Activated CD4-positive, alpha-beta memory T cell treated with anti-CD3 and anti-CD28 coated beads for 36 hours (primary cell): ENCODE measurements around the gene DNAJC11. TPM values are rescaled to one million over a fixed set of nuclear protein-coding genes. Genes with fewer than 3 reads are reported as not detected.
A peak's percentile ranks its signal among the peaks of the same experiment; 100 is the strongest.
"Not testable (repeated sequence)": the region's sequence is repeated elsewhere in the genome, so short reads cannot be mapped to it uniquely, and the experiment has no call there.

ENCODE experiments used
- CTCF ChIA-PET: fragments of 350-600 bp; sonication (Branson Sonifier 250); formaldehyde crosslinking; loops from one replicate; lab custom pipeline; 2021; ENCODE audit warnings: antibody characterized with exemption, inconsistent platforms; lab: Charles Lee
- POLR2A ChIA-PET: fragments of 350-600 bp; sonication (Branson Sonifier 250); formaldehyde crosslinking; loops from one replicate; lab custom pipeline; 2021; ENCODE audit warnings: antibody characterized with exemption; lab: Charles Lee
- DNase-seq: peaks from one replicate; pipeline ENCODE4 v3.0.0-alpha.2; 2020
- H3K27ac Mint-ChIP-seq: one replicate; pipeline ENCODE4 v1.8.0; 2021; ENCODE audit warnings: mixed read lengths
- H3K27me3 Mint-ChIP-seq: one replicate; pipeline ENCODE4 v1.8.0; 2021; ENCODE audit warnings: mixed read lengths
- H3K36me3 Mint-ChIP-seq: one replicate; pipeline ENCODE4 v1.8.0; 2021; ENCODE audit warnings: mixed read lengths
- H3K4me1 Mint-ChIP-seq: one replicate; pipeline ENCODE4 v1.8.0; 2021; ENCODE audit warnings: low read depth, mixed read lengths
- H3K4me3 Mint-ChIP-seq: one replicate; pipeline ENCODE4 v1.8.0; 2021; ENCODE audit warnings: mild to moderate bottlenecking, mixed read lengths
- H3K9me3 Mint-ChIP-seq: one replicate; pipeline ENCODE4 v1.8.0; 2021; ENCODE audit warnings: mixed read lengths
- intact Hi-C: fragments of 100-400 bp; cut with micrococcal nuclease; formaldehyde crosslinking; loops from one replicate; pipeline ENCODE4 v1.15.1; 2023
- total RNA-seq, 2 experiments: library from RNA; stranded (reverse); gene quantifications; one replicate each; pipeline ENCODE4 v1.2.3, GENCODE V29; 2021

The DNAJC11 gene
- total RNA-seq, 2 experiments from 2014 or later: 35.5 to 38.3 TPM

- Mint-ChIP-seq H3K36me3 (peaks cover 27% of the 10 kb centered on the region), H3K27ac (peak within 1 kb of the TSS; percentile 97), H3K4me3 (peak within 1 kb of the TSS; percentile 91), H3K27me3 (no peaks in the 10 kb centered on the region), H3K9me3 (no peaks in the 10 kb centered on the region), H3K4me1 (peaks cover 20% of the 10 kb centered on the region)
- ChIA-PET POLR2A (interaction anchor here (0.6 to 3.8 kb wide), 10 partner anchors 10 to 435 kb away, joined by 3 to 26 read pairs (median 6); partner anchors contain the start of genes CAMTA1, DNAJC11, NOL9 and PHF13), CTCF (interaction anchor here (0.6 to 1.8 kb wide), 6 partner anchors 10 to 376 kb away, joined by 3 to 4 read pairs (median 4); partner anchors contain the start of gene PHF13)
- DNase-seq: peak; percentile 93
- intact Hi-C loops: loop anchor here (1.0 to 5.0 kb wide), 6 partner anchors 11 to 610 kb away; partner anchors contain the start of genes DNAJC11, NPHP4 and PHF13
Measured at GRCh38 chr1:6602669-6603237, 98.9 kb downstream of the DNAJC11 start, which contains the start of gene KLHL21. Gene KLHL21, minus strand, starts transcription at chr1:6602869. Its CDS starts 52 bp downstream, at chr1:6602817.

DNA sequence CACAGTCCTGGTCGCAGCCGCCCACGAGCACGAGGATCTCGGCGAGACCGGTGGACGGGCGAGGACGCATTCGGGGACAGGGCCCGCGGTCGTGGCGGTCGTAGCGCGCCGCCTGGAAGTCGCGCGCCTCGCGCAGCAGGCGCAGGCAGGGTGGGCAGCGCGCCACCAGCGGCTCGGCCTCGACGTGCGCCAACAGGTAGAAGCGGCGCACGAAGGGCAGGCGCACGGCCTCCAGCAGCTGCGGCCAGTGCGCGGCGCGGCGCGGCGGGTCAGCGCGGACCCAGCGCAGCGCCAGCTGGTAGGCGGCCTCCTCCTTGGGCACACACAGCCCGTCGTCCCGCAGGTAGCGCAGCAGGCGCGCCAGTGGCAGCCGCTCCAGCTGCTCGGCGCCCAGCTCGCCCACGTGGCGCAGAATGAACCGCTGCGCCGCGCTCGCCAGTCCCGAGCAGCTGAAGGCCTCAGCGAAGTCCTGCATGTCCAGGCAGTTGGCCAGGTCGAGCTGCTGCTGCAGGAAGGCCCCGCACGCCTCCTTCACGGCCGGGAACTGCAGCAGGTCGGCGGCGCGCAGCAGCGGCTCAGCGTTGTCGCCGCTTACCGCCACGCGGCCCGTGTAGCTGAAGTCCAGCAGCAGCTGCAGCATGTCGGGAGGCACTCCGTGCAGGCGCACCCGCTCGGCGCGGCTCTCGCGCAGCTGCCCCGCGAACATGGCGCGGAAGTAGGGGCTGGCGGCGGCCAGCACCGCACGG is 99.5 kb downstream of the DNAJC11 start:
- peaks cover 31% of the 10 kb centered on the region for H3K36me3 Mint-ChIP-seq
- no peaks in the 10 kb centered on the region for H3K27me3 Mint-ChIP-seq
- intact Hi-C loops: loop anchor here (1.0 to 5.0 kb wide), 9 partner anchors 23 to 610 kb away; partner anchors contain the start of genes CAMTA1, DNAJC11, NOL9 and NPHP4
- H3K4me1 Mint-ChIP-seq: peaks cover 26% of the 10 kb centered on the region
- H3K9me3 Mint-ChIP-seq: no peaks in the 10 kb centered on the region
- peak overlapping the region; percentile 95 for H3K27ac Mint-ChIP-seq
- ChIA-PET CTCF (interaction anchor here (0.6 to 3.1 kb wide), 8 partner anchors 10 to 376 kb away, joined by 3 to 20 read pairs (median 4); partner anchors contain the start of genes NOL9, PHF13 and TAS1R1), POLR2A (interaction anchor here (0.6 to 3.8 kb wide), 12 partner anchors 10 to 436 kb away, joined by 3 to 26 read pairs (median 6); partner anchors contain the start of genes DNAJC11, NOL9, PHF13 and THAP3)
- DNase-seq: peak; percentile 43
- peak overlapping the region; percentile 91 for H3K4me3 Mint-ChIP-seq

- ChIA-PET POLR2A (interaction anchor here (0.6 to 3.8 kb wide), 12 partner anchors 11 to 183 kb away, joined by 3 to 26 read pairs (median 4); partner anchors contain the start of genes NOL9, PHF13 and THAP3), CTCF (interaction anchor here (0.6 to 3.1 kb wide), 10 partner anchors 8 to 115 kb away, joined by 3 to 20 read pairs (median 3); partner anchors contain the start of genes NOL9, PHF13 and TAS1R1)
- intact Hi-C loops: loop anchor here (1.0 to 5.0 kb wide), 8 partner anchors 22 to 609 kb away; partner anchors contain the start of genes CAMTA1, DNAJC11, NOL9 and NPHP4
- DNase-seq: peak; percentile 94
- peak overlapping the region; percentile 95 for H3K27ac Mint-ChIP-seq
- H3K4me1 Mint-ChIP-seq: peaks cover 32% of the 10 kb centered on the region
- H3K9me3 Mint-ChIP-seq: no peaks in the 10 kb centered on the region
- H3K4me3 Mint-ChIP-seq: peak overlapping the region; percentile 91
- no peaks in the 10 kb centered on the region for H3K27me3 Mint-ChIP-seq
- peaks cover 34% of the 10 kb centered on the region for H3K36me3 Mint-ChIP-seq
Measured at GRCh38 chr1:6601049-6601922, 100.3 kb downstream of the DNAJC11 start.

- peaks cover 39% of the 10 kb centered on the region for H3K36me3 Mint-ChIP-seq
- peak overlapping the region; percentile 95 for H3K27ac Mint-ChIP-seq
- H3K9me3 Mint-ChIP-seq: no peaks in the 10 kb centered on the region
- peak overlapping the region; percentile 91 for H3K4me3 Mint-ChIP-seq
- DNase-seq: no peak
- CTCF ChIA-PET: interaction anchor here (0.6 to 3.1 kb wide), 9 partner anchors 9 to 48 kb away, joined by 3 to 20 read pairs (median 3); partner anchors contain the start of genes NOL9, TAS1R1 and ZBTB48
- peaks cover 40% of the 10 kb centered on the region for H3K4me1 Mint-ChIP-seq
- H3K27me3 Mint-ChIP-seq: no peaks in the 10 kb centered on the region
- POLR2A ChIA-PET: interaction anchor here (0.6 to 2.7 kb wide), 6 partner anchors 16 to 47 kb away, joined by 3 to 9 read pairs (median 6); partner anchors contain the start of genes NOL9, THAP3 and ZBTB48
- intact Hi-C loops: loop anchor here (1.0 to 5.0 kb wide), 8 partner anchors 21 to 608 kb away; partner anchors contain the start of genes CAMTA1, DNAJC11, NOL9 and NPHP4
Measured at GRCh38 chr1:6600410-6601048, 101.1 kb downstream of the DNAJC11 start.

DNA sequence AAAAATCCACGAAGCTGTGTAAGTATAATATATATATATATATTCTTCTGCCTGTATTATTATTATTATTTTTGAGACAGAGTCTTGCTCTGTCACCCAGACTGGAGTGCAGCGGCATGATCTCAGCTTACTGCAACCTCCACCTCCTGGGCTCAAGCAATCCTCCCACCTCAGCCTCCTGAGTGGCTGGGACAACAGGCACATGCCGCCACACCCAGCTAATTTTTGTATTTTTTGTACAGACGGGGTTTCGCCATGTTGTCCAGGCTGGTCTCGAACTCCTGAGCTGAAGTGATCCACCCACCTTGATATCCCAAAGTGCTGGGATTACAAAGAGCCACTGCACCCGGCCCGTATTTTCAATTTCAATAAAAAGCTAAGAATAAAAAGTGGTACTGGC is 101.6 kb downstream of the DNAJC11 start:
- H3K4me1 Mint-ChIP-seq: peaks cover 40% of the 10 kb centered on the region
- peak overlapping the region; percentile 91 for H3K4me3 Mint-ChIP-seq
- not testable (repeated sequence) for H3K27me3 Mint-ChIP-seq, DNase-seq, H3K9me3 Mint-ChIP-seq
- POLR2A ChIA-PET: interaction anchor here (0.9 to 2.0 kb wide), 5 partner anchors 16 to 46 kb away, joined by 3 to 9 read pairs (median 5); partner anchors contain the start of genes NOL9, THAP3 and ZBTB48
- CTCF ChIA-PET: interaction anchor here (0.8 to 3.1 kb wide), 7 partner anchors 12 to 48 kb away, joined by 3 to 20 read pairs (median 3); partner anchors contain the start of genes NOL9, TAS1R1 and ZBTB48
- peaks cover 45% of the 10 kb centered on the region for H3K36me3 Mint-ChIP-seq
- intact Hi-C loops: loop anchor here (2.0 to 5.0 kb wide), 5 partner anchors 13 to 608 kb away; partner anchors contain the start of genes DNAJC11, NPHP4 and PHF13
- peak overlapping the region; percentile 95 for H3K27ac Mint-ChIP-seq

- peak overlapping the region; percentile 91 for H3K4me3 Mint-ChIP-seq
- no peaks in the 10 kb centered on the region for H3K27me3 Mint-ChIP-seq
- peaks cover 39% of the 10 kb centered on the region for H3K4me1 Mint-ChIP-seq
- peaks cover 47% of the 10 kb centered on the region for H3K36me3 Mint-ChIP-seq
- CTCF ChIA-PET: interaction anchor here (0.8 to 3.1 kb wide), 7 partner anchors 18 to 49 kb away, joined by 3 to 20 read pairs (median 3); partner anchors contain the start of genes NOL9, TAS1R1 and ZBTB48
- H3K9me3 Mint-ChIP-seq: no peaks in the 10 kb centered on the region
- POLR2A ChIA-PET: interaction anchor here (0.8 to 1.7 kb wide), 4 partner anchors 18 to 45 kb away, joined by 3 to 9 read pairs (median 4); partner anchors contain the start of genes NOL9, TAS1R1, THAP3 and ZBTB48
- intact Hi-C loops: loop anchor here (2.0 kb wide), 1 partner anchor 13 kb away; the partner anchor contains the start of gene PHF13
- peak; percentile 79 for DNase-seq
- peak overlapping the region; percentile 95 for H3K27ac Mint-ChIP-seq
Measured at GRCh38 chr1:6599141-6599975, 102.3 kb downstream of the DNAJC11 start.

- Mint-ChIP-seq H3K4me1 (peaks cover 31% of the 10 kb centered on the region), H3K9me3 (no peaks in the 10 kb centered on the region), H3K4me3 (no peak overlapping the region), H3K27me3 (no peaks in the 10 kb centered on the region), H3K27ac (no peak overlapping the region), H3K36me3 (peaks cover 52% of the 10 kb centered on the region)
- CTCF ChIA-PET: interaction anchor here (0.7 kb wide), 1 partner anchor 15 kb away, joined by 4 read pairs; no protein-coding TSS in a partner anchor
- DNase-seq: no peak
- intact Hi-C loops: loop anchor here (2.0 kb wide), 1 partner anchor 15 kb away; the partner anchor contains the start of gene PHF13
- POLR2A ChIA-PET: no interaction called here
Measured at GRCh38 chr1:6597777-6598131, 103.9 kb downstream of the DNAJC11 start.

DNA sequence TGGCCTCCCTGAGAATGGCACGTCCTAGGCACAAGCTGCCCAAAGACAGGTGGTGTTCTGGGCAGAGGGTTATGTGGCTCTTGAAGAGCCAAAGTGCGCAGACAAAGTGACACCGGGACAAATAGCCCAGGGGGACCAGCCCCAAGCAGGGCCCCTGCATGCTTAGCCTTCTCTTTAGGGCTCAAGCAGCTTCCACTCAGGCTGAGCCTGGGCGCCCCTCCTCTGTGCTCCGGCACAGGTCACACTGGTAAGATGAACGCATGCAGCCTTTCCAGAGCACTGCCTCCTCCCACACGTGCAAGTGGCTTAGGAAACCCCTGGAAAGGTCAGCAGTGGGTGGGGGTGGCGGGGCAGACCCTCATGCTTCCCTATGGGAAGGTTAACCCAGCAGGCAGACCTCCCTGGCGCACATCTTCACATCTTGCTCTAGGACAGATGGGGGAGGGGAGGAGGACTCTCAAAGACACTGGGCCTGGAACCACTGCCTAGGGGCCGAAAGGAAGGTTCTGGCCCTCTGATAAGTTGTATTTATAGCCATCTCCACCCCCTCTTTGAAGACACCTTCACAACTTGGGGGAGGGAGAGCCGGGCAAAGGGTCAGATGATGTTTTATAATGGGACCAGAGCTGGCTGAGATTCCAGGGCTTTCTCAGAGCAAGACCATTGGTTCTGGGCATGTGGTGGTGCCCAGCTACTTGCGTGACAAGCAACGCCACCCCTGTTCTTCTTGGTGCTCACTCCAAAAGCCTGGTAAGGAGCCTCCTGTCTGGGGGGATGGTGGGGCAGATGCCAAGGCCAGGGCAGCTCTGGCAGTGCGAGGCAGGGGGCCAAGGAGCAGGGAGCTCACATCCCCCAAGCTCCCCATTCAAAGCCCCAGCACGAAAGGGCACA is 104.5 kb downstream of the DNAJC11 start:
- ChIA-PET POLR2A (no interaction called here), CTCF (interaction anchor here (0.7 kb wide), 1 partner anchor 15 kb away, joined by 4 read pairs; no protein-coding TSS in a partner anchor)
- Mint-ChIP-seq H3K36me3 (peaks cover 52% of the 10 kb centered on the region), H3K27me3 (no peaks in the 10 kb centered on the region), H3K27ac (no peak overlapping the region), H3K9me3 (no peaks in the 10 kb centered on the region), H3K4me1 (peaks cover 31% of the 10 kb centered on the region), H3K4me3 (no peak overlapping the region)
- no peak for DNase-seq
- intact Hi-C loops: no loop called here

- POLR2A ChIA-PET: no interaction called here
- intact Hi-C loops: no loop called here
- CTCF ChIA-PET: no interaction called here
- Mint-ChIP-seq H3K4me1 (peaks cover 37% of the 10 kb centered on the region), H3K36me3 (peaks cover 50% of the 10 kb centered on the region), H3K27ac (peak overlapping the region; percentile 18), H3K9me3 (no peaks in the 10 kb centered on the region), H3K4me3 (no peak overlapping the region), H3K27me3 (no peaks in the 10 kb centered on the region)
- no peak for DNase-seq
Measured at GRCh38 chr1:6596351-6596750, 105.3 kb downstream of the DNAJC11 start.
